K562 (cell line): ENCODE measurements around the gene PRND. TPM values are rescaled to one million over a fixed set of nuclear protein-coding genes. Genes with fewer than 3 reads are reported as not detected.

ENCODE experiments used
- ATF7 ChIP-seq: fragments of 450-650 bp; IDR thresholded peaks from 2 replicates; pipeline ENCODE4 v1.7.1; 2014; ENCODE audit warnings: mild to moderate bottlenecking, moderate library complexity
- CEBPB ChIP-seq: fragments of 450-650 bp; IDR thresholded peaks from 2 replicates; pipeline ENCODE4 v1.6.1; 2016; ENCODE audit warnings: missing genetic modification characterization, missing compliant biosample characterization
- CEBPG ChIP-seq, 3 experiments: fragments of 200-800 bp in 1 of 3; sonication (Bioruptor generic) in 1 of 3; sonication (generic) in 1 of 3; formaldehyde crosslinking in 1 of 3; IDR thresholded peaks in 2 of 3; conservative IDR thresholded peaks in 1 of 3; 2 replicates each; pipeline versions ENCODE4 v1.6.1 to v1.8.0; 2016 to 2022; ENCODE audit warnings: missing compliant biosample characterization in 2 of 3, missing genetic modification characterization in 2 of 3, mild to moderate bottlenecking in 1 of 3, missing genetic modification reagents in 1 of 3
- EWSR1 ChIP-seq: fragments of 450-650 bp; IDR thresholded peaks from 2 replicates; pipeline ENCODE4 v1.6.1; 2018; ENCODE audit warnings: borderline replicate concordance, mild to moderate bottlenecking, low read depth, moderate library complexity; ENCODE audit not compliant: partially characterized antibody
- FIP1L1 ChIP-seq: fragments of 200-400 bp; formaldehyde crosslinking; IDR thresholded peaks from 2 replicates; pipeline ENCODE4 v1.6.1; 2018; ENCODE audit warnings: mild to moderate bottlenecking, low read depth, low read length; ENCODE audit not compliant: poor library complexity, severe bottlenecking
- HNRNPLL ChIP-seq: fragments of 200-400 bp; formaldehyde crosslinking; IDR thresholded peaks from 2 replicates; pipeline ENCODE4 v1.6.1; 2017; ENCODE audit warnings: low read length, low read depth, mild to moderate bottlenecking; ENCODE audit not compliant: poor library complexity, severe bottlenecking
- JUND ChIP-seq, 2 experiments: IDR thresholded peaks; 2 replicates in 1 of 2; 3 replicates in 1 of 2; pipeline ENCODE4 v1.6.1; 2011; ENCODE audit warnings: borderline replicate concordance in 2 of 2, low read depth in 2 of 2, low read length in 2 of 2, improper control_type of control experiment in 1 of 2, missing biosample characterization in 1 of 2, missing genetic modification characterization in 1 of 2, missing genetic modification reagents in 1 of 2
- KLF6 ChIP-seq: fragments of 250-450 bp; sonication (Bioruptor Pico); IDR thresholded peaks from 2 replicates; pipeline ENCODE4 v1.4.0; 2020; ENCODE audit warnings: mild to moderate bottlenecking, moderate library complexity, borderline replicate concordance
- LARP7 ChIP-seq: fragments of 450-650 bp; IDR thresholded peaks from 2 replicates; pipeline ENCODE4 v1.6.1; 2016
- MCM3 ChIP-seq: fragments of 450-650 bp; IDR thresholded peaks from 2 replicates; pipeline ENCODE4 v1.6.1; 2016
- MTA2 ChIP-seq: fragments of 450-650 bp; IDR thresholded peaks from 2 replicates; pipeline ENCODE4 v1.6.1; 2016; ENCODE audit warnings: low read depth
- NEUROD1 ChIP-seq: fragments of 150-350 bp; IDR thresholded peaks from 2 replicates; pipeline ENCODE4 v1.6.1; 2014; ENCODE audit warnings: borderline replicate concordance, low read length, low read depth; ENCODE audit not compliant: partially characterized antibody
- NR1H2 ChIP-seq: sonication (generic); formaldehyde crosslinking; IDR thresholded peaks from 2 replicates; pipeline ENCODE4 v1.4.0; 2020; ENCODE audit warnings: mild to moderate bottlenecking, missing genetic modification reagents
- NR2C2 ChIP-seq, 2 experiments: fragments of 200-800 bp in 1 of 2; sonication (Bioruptor generic) in 1 of 2; sonication (generic) in 1 of 2; formaldehyde crosslinking in 1 of 2; IDR thresholded peaks; 2 replicates each; pipeline versions ENCODE4 v1.6.1 to v1.8.0; 2016 to 2022; ENCODE audit warnings: mild to moderate bottlenecking in 1 of 2, missing compliant biosample characterization in 1 of 2, missing genetic modification characterization in 1 of 2, missing genetic modification reagents in 1 of 2
- PKNOX1 ChIP-seq: fragments of 450-650 bp; IDR thresholded peaks from 2 replicates; pipeline ENCODE4 v1.6.1; 2016
- RBM15 ChIP-seq: fragments of 200-400 bp; formaldehyde crosslinking; IDR thresholded peaks from 2 replicates; pipeline ENCODE4 v1.6.1; 2018; ENCODE audit warnings: mild to moderate bottlenecking, low read length, moderate library complexity; ENCODE audit not compliant: insufficient read depth
- SMAD4 ChIP-seq: fragments of 250-450 bp; sonication (Bioruptor Pico); conservative IDR thresholded peaks from 2 replicates; pipeline ENCODE4 v1.8.0; 2021; ENCODE audit warnings: inconsistent platforms, mild to moderate bottlenecking, moderate library complexity
- SOX6 ChIP-seq: fragments of 450-650 bp; IDR thresholded peaks from 2 replicates; pipeline ENCODE4 v1.6.1; 2014; ENCODE audit warnings: mild to moderate bottlenecking
- ZC3H4 ChIP-seq: sonication (generic); formaldehyde crosslinking; IDR thresholded peaks from 2 replicates; pipeline ENCODE4 v1.9.0; 2021; ENCODE audit warnings: missing genetic modification reagents, borderline replicate concordance
- ZNF282 ChIP-seq: sonication (generic); formaldehyde crosslinking; IDR thresholded peaks from 2 replicates; pipeline ENCODE4 v1.8.1; 2023; ENCODE audit warnings: missing genetic modification reagents
- ZNF592 ChIP-seq: fragments of 450-650 bp; IDR thresholded peaks from 2 replicates; pipeline ENCODE4 v1.6.1; 2017; ENCODE audit warnings: antibody characterized with exemption, mild to moderate bottlenecking
- polyA plus RNA-seq, 8 experiments: library from polyadenylated mRNA; depleted of rRNA in 4 of 8; stranded (reverse) in 5 of 8; unstranded in 3 of 8; fragments of >200 nt; fragmentation: Nextera tagmentation in 2 of 8; fragmentation: Illumina TruSeq in 1 of 8; extraction: Ambion mirVana in 2 of 8; extraction: Trizol in 1 of 8; gene quantifications; 2 replicates each; pipeline versions ENCODE4 v1.2.1 to v1.2.3, GENCODE V29; 2011 to 2014; ENCODE audit warnings: inconsistent platforms in 1 of 8, missing spikeins in 1 of 8
- total RNA-seq, 7 experiments: library from RNA; depleted of rRNA in 6 of 7; stranded (reverse); fragments of >200 nt in 6 of 7; fragmentation: Illumina TruSeq in 2 of 7; extraction: Trizol in 2 of 7; gene quantifications; 2 replicates each; pipeline versions ENCODE4 v1.2.1 to v1.2.3, GENCODE V29; 2011 to 2021; ENCODE audit warnings: low replicate concordance in 1 of 7
- TF ChIP-seq, protein P1 (sequence below), 2 experiments: fragments of 450-650 bp in 1 of 2; sonication (generic) in 1 of 2; formaldehyde crosslinking in 1 of 2; IDR thresholded peaks in 1 of 2; conservative IDR thresholded peaks in 1 of 2; 2 replicates each; pipeline versions ENCODE4 v1.6.1 to v1.8.1; 2016 to 2023; ENCODE audit warnings: mild to moderate bottlenecking in 2 of 2, moderate library complexity in 2 of 2, inconsistent platforms in 1 of 2, missing genetic modification reagents in 1 of 2

Gene PRND
- total and polyA plus RNA-seq, 9 of the 15 experiments (the other 6 are each of a cell fraction or from before 2014, with no cell fraction given) = not detected

GRCh38 chr20:4689220-4689619 is 32.5 kb upstream of the PRND start (continued):
- TF ChIP-seq ZC3H4 (CRISPR knock-in tag) (no peak), SOX6 (no peak), MCM3 (no peak), CEBPG (CRISPR knock-in tag; IDR thresholded peaks at IDR 0.05) (peak; percentile 94), CEBPG (tag; conservative IDR thresholded peaks at IDR 0.05 in 1 of 2, IDR thresholded peaks at IDR 0.05 in 1 of 2) (peak; percentile 91), ZNF592 (no peak), EWSR1 (no peak), ATF7 (peak; percentile 64), JUND (IDR thresholded peaks at IDR 0.05; ENCODE audit: borderline replicate concordance, low read depth, low read length) (peak; percentile 45; the same call in 1 of the 2 replicates), JUND (tag; IDR thresholded peaks at IDR 0.05; ENCODE audit: borderline replicate concordance, low read depth, low read length) (no peak), NR2C2 (CRISPR knock-in tag; IDR thresholded peaks at IDR 0.05) (no peak), NR2C2 (tag; IDR thresholded peaks at IDR 0.05) (peak; percentile 40; the same call in 1 of the 2 replicates), RBM15 (no peak), MTA2 (no peak), CEBPB (peak; percentile 68), KLF6 (CRISPR knock-in tag) (peak; percentile 66; the same call in 1 of the 2 replicates), SMAD4 (CRISPR knock-in tag) (0 out of 2 replicates have a peak, but pooled peaks have one; percentile 13), ZNF282 (no peak), HNRNPLL (no peak), LARP7 (no peak), NEUROD1 (no peak), NR1H2 (CRISPR knock-in tag) (no peak), PKNOX1 (peak; percentile 89), FIP1L1 (no peak)
- TF ChIP-seq, protein P1, sequence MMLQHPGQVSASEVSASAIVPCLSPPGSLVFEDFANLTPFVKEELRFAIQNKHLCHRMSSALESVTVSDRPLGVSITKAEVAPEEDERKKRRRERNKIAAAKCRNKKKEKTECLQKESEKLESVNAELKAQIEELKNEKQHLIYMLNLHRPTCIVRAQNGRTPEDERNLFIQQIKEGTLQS (IDR thresholded peaks at IDR 0.05) = peak; percentile 97
- TF ChIP-seq, protein P1 (CRISPR knock-in tag; conservative IDR thresholded peaks at IDR 0.05) = no peak
